ENCODE results near the gene STAG1. TPM values are rescaled to one million over a fixed set of nuclear protein-coding genes. Genes with fewer than 3 reads are reported as not detected.

Gene STAG1
- total RNA-seq, 5 donors from 2014 or later (not counting 1 experiment from before 2014, with no cell fraction given), result 38.9 to 52.5 (median 42.7) TPM

- no peak for ATAC-seq (replicated peaks in 1 of 4)
- no CpG with 5 or more reads among the region's 1 CpG for WGBS (ENCODE audit: insufficient coverage)
Observed at GRCh38 chr3:136351351-136351750, 400.8 kb downstream of the STAG1 start.

GRCh38 chr3:136350557-136350956, 401.6 kb downstream of the STAG1 start:
- no peaks in the 10 kb centered on the region for H3K27me3 Mint-ChIP-seq
- Histone ChIP-seq H3K4me3 (ENCODE audit: control insufficient read depth in 1 of 2, extremely low read depth in 1 of 2, low read length in 1 of 2) (no peak overlapping the region), H3K27me3 (replicated peaks in 1 of 2; ENCODE audit: control insufficient read depth in 2 of 2, extremely low read depth in 1 of 2, insufficient read depth in 2 of 2, low read length in 1 of 2) (no peaks in the 10 kb centered on the region), H3K4me1 (ENCODE audit: control insufficient read depth in 1 of 2, extremely low read depth in 1 of 2, insufficient read depth in 2 of 2, low read length in 2 of 2) (no peaks in the 10 kb centered on the region), H3K27ac (ENCODE audit: low read length) (no peak overlapping the region), H3K9me3 (no peaks in the 10 kb centered on the region), H3K36me3 (ENCODE audit: control insufficient read depth in 2 of 2, extremely low read depth in 1 of 2, insufficient read depth in 1 of 2, low read length in 1 of 2) (peaks cover 0 to 33% of the 10 kb centered on the region in 2 donors)
- DNase-seq, result no peak
- peaks cover 19% of the 10 kb centered on the region for H3K36me3 Mint-ChIP-seq
- WGBS (ENCODE audit: insufficient coverage), result no CpG with 5 or more reads among the region's 2 CpGs
- H3K4me1 Mint-ChIP-seq, result peaks cover under 1 to 7% (median 7%) of the 10 kb centered on the region in 3 donors
- H3K9me3 Mint-ChIP-seq, result peaks cover 0 to 3% (median 1%) of the 10 kb centered on the region in 3 donors
- ChIA-PET POLR2A (no interaction called here), CTCF (interaction anchor here in 1 of 2 donors (1.0 kb wide), 1 partner anchor 15 kb away, joined by 3 read pairs; no protein-coding TSS in a partner anchor)
- H3K27ac Mint-ChIP-seq, result no peak overlapping the region
- no peak for ATAC-seq (replicated peaks in 1 of 4)
- H3K4me3 Mint-ChIP-seq, result no peak overlapping the region

More at GRCh38 chr3:136351351-136351750, 400.8 kb downstream of the STAG1 start:
- H3K4me1 ChIP-seq (ENCODE audit: control insufficient read depth in 1 of 2, extremely low read depth in 1 of 2, insufficient read depth in 2 of 2, low read length in 2 of 2), result no peaks in the 10 kb centered on the region
- Mint-ChIP-seq H3K9me3 (peaks cover 0 to 8% (median 7%) of the 10 kb centered on the region in 3 donors), H3K27me3 (no peaks in the 10 kb centered on the region), H3K27ac (no peak overlapping the region), H3K4me3 (no peak overlapping the region), H3K36me3 (peaks cover 23% of the 10 kb centered on the region), H3K4me1 (peaks cover 2 to 7% (median 7%) of the 10 kb centered on the region in 3 donors)
- no peaks in the 10 kb centered on the region for H3K27me3 ChIP-seq (replicated peaks in 1 of 2; ENCODE audit: control insufficient read depth in 2 of 2, extremely low read depth in 1 of 2, insufficient read depth in 2 of 2, low read length in 1 of 2)
- DNase-seq, result no peak
- H3K36me3 ChIP-seq (ENCODE audit: control insufficient read depth in 2 of 2, extremely low read depth in 1 of 2, insufficient read depth in 1 of 2, low read length in 1 of 2), result peaks cover 0 to 29% of the 10 kb centered on the region in 2 donors
- CTCF ChIA-PET, result interaction anchor here (0.6 to 1.0 kb wide), 3 partner anchors 14 to 205 kb away, joined by 3 read pairs; no protein-coding TSS in a partner anchor
- H3K9me3 ChIP-seq, result no peaks in the 10 kb centered on the region
- no peak overlapping the region for H3K4me3 ChIP-seq (ENCODE audit: control insufficient read depth in 1 of 2, extremely low read depth in 1 of 2, low read length in 1 of 2)
- POLR2A ChIA-PET, result interaction anchor here in 1 of 2 donors (0.6 kb wide), 1 partner anchor 176 kb away, joined by 3 read pairs; no protein-coding TSS in a partner anchor
- no peak overlapping the region for H3K27ac ChIP-seq (ENCODE audit: low read length)

DNA sequence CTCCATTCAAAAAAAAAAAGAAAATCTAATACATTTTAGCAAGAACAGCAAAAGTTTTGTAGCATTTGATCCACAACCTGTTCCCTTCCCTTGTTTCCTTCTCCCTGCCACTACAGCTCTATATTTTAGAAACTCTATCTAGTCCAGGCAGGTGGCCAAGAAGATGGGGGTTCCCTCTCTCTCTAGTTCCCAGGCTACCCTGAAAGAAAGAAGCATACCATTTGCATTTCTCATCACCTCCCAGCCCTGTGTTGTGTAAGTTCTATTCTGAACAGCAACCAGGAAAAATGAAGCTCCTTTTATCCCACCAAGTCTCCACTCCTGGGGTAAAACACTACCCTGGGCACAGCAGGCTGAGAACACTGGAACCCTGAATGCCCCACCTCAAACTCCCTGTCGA, 402.0 kb downstream of the STAG1 start:
- Histone ChIP-seq H3K4me1 (ENCODE audit: control insufficient read depth in 1 of 2, extremely low read depth in 1 of 2, insufficient read depth in 2 of 2, low read length in 2 of 2) (no peaks in the 10 kb centered on the region), H3K4me3 (ENCODE audit: control insufficient read depth in 1 of 2, extremely low read depth in 1 of 2, low read length in 1 of 2) (no peak overlapping the region), H3K9me3 (no peaks in the 10 kb centered on the region), H3K27me3 (replicated peaks in 1 of 2; ENCODE audit: control insufficient read depth in 2 of 2, extremely low read depth in 1 of 2, insufficient read depth in 2 of 2, low read length in 1 of 2) (no peaks in the 10 kb centered on the region), H3K27ac (ENCODE audit: low read length) (no peak overlapping the region), H3K36me3 (ENCODE audit: control insufficient read depth in 2 of 2, extremely low read depth in 1 of 2, insufficient read depth in 1 of 2, low read length in 1 of 2) (peaks cover 0 to 33% of the 10 kb centered on the region in 2 donors)
- peaks cover 17% of the 10 kb centered on the region for H3K36me3 Mint-ChIP-seq
- peaks cover 0 to 7% (median 7%) of the 10 kb centered on the region in 3 donors for H3K4me1 Mint-ChIP-seq
- H3K27me3 Mint-ChIP-seq, result no peaks in the 10 kb centered on the region
- ChIA-PET POLR2A (interaction anchor here (0.6 kb wide), 2 partner anchors 81 to 115 kb away, joined by 3 to 4 read pairs; no protein-coding TSS in a partner anchor), CTCF (no interaction called here)
- no peaks in the 10 kb centered on the region for H3K9me3 Mint-ChIP-seq
- ATAC-seq (replicated peaks in 1 of 4) (no peak), DNase-seq (no peak)
- WGBS (ENCODE audit: insufficient coverage), result no CpG with 5 or more reads among the region's 1 CpG
- H3K27ac Mint-ChIP-seq, result no peak overlapping the region
- no peak overlapping the region for H3K4me3 Mint-ChIP-seq

DNA sequence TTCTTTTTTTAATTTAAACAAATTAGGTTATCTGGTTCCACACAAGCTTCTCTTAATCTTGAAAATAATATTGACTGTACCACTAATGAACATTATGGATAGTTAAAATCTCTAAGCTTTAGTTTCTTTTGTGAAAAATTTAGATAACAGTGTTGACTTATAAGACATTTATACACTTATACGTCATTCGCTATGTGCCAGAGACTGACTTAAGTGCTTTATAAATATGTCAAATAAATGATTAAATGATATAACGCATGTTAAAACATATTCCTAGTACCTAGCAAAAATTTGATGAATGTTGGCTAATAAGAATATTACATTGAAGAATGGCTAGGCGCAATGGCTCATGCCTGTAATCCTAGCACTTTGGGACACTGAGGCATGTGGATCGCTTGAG, 405.7 kb downstream of the STAG1 start:
- ATAC-seq (replicated peaks in 1 of 4) (no peak), DNase-seq (no peak)
- ChIA-PET CTCF (interaction anchor here (0.5 to 0.7 kb wide), 2 partner anchors 46 to 251 kb away, joined by 5 to 7 read pairs; no protein-coding TSS in a partner anchor), POLR2A (no interaction called here)
- no peaks in the 10 kb centered on the region for H3K27me3 Mint-ChIP-seq
- WGBS (ENCODE audit: insufficient coverage), result 100% methylated on average over 2 of the region's 5 CpGs
- no peaks in the 10 kb centered on the region for H3K4me1 Mint-ChIP-seq
- no peaks in the 10 kb centered on the region for H3K9me3 ChIP-seq
- no peak overlapping the region for H3K4me3 ChIP-seq (ENCODE audit: control insufficient read depth in 1 of 2, extremely low read depth in 1 of 2, low read length in 1 of 2)
- H3K36me3 ChIP-seq (ENCODE audit: control insufficient read depth in 2 of 2, extremely low read depth in 1 of 2, insufficient read depth in 1 of 2, low read length in 1 of 2), result peaks cover 6 to 48% of the 10 kb centered on the region in 2 donors
- H3K27ac Mint-ChIP-seq, result no peak overlapping the region
- peaks cover 32% of the 10 kb centered on the region for H3K36me3 Mint-ChIP-seq
- H3K27me3 ChIP-seq (replicated peaks in 1 of 2; ENCODE audit: control insufficient read depth in 2 of 2, extremely low read depth in 1 of 2, insufficient read depth in 2 of 2, low read length in 1 of 2), result no peaks in the 10 kb centered on the region
- H3K4me3 Mint-ChIP-seq, result no peak overlapping the region
- no peaks in the 10 kb centered on the region for H3K9me3 Mint-ChIP-seq
- H3K27ac ChIP-seq (ENCODE audit: low read length), result no peak overlapping the region
- H3K4me1 ChIP-seq (ENCODE audit: control insufficient read depth in 1 of 2, extremely low read depth in 1 of 2, insufficient read depth in 2 of 2, low read length in 2 of 2), result no peaks in the 10 kb centered on the region

GRCh38 chr3:136343873-136344555, 408.2 kb downstream of the STAG1 start:
- no peak overlapping the region for H3K27ac ChIP-seq (ENCODE audit: low read length)
- DNase-seq (no peak), ATAC-seq (replicated peaks in 1 of 4) (no peak)
- CTCF ChIA-PET, result no interaction called here
- Mint-ChIP-seq H3K9me3 (no peaks in the 10 kb centered on the region), H3K4me1 (no peaks in the 10 kb centered on the region), H3K27ac (peak overlapping the region in 1 of 2 donors; percentile 61), H3K4me3 (no peak overlapping the region), H3K27me3 (no peaks in the 10 kb centered on the region), H3K36me3 (peaks cover 45% of the 10 kb centered on the region)
- H3K9me3 ChIP-seq, result no peaks in the 10 kb centered on the region
- H3K27me3 ChIP-seq (replicated peaks in 1 of 2; ENCODE audit: control insufficient read depth in 2 of 2, extremely low read depth in 1 of 2, insufficient read depth in 2 of 2, low read length in 1 of 2), result no peaks in the 10 kb centered on the region
- H3K36me3 ChIP-seq (ENCODE audit: control insufficient read depth in 2 of 2, extremely low read depth in 1 of 2, insufficient read depth in 1 of 2, low read length in 1 of 2), result peaks cover 6 to 41% of the 10 kb centered on the region in 2 donors
- H3K4me3 ChIP-seq (ENCODE audit: control insufficient read depth in 1 of 2, extremely low read depth in 1 of 2, low read length in 1 of 2), result no peak overlapping the region
- no CpG with 5 or more reads among the region's 5 CpGs for WGBS (ENCODE audit: insufficient coverage)
- H3K4me1 ChIP-seq (ENCODE audit: control insufficient read depth in 1 of 2, extremely low read depth in 1 of 2, insufficient read depth in 2 of 2, low read length in 2 of 2), result no peaks in the 10 kb centered on the region
- POLR2A ChIA-PET, result no interaction called here

DNA sequence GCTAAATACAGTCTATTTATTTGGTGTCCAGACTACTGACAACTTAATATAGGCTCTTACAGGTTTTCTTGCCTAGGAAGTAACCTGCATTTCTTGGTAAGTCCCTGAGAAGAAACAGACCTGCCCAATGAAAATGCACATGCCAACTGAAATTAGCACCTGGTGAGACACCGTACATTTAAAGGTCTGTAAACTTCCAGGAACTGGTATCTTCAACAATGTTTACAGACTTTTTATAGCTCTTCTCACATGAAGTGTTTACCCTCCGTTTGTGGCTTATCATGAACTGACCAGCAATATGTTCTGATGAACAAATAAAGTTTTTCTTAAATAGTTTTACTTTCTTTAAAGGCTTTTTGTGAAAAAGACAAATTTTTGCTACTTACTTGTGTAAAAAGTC, 408.7 kb downstream of the STAG1 start:
- no peaks in the 10 kb centered on the region for H3K4me1 ChIP-seq (ENCODE audit: control insufficient read depth in 1 of 2, extremely low read depth in 1 of 2, insufficient read depth in 2 of 2, low read length in 2 of 2)
- no peak overlapping the region for H3K27ac ChIP-seq (ENCODE audit: low read length)
- H3K36me3 ChIP-seq (ENCODE audit: control insufficient read depth in 2 of 2, extremely low read depth in 1 of 2, insufficient read depth in 1 of 2, low read length in 1 of 2), result peaks cover 6 to 39% of the 10 kb centered on the region in 2 donors

More for the DNA sequence above, 408.7 kb downstream of the STAG1 start:
- DNase-seq, result no peak
- Mint-ChIP-seq H3K27me3 (no peaks in the 10 kb centered on the region), H3K27ac (peak overlapping the region in 1 of 2 donors; percentile 61), H3K4me3 (no peak overlapping the region), H3K4me1 (no peaks in the 10 kb centered on the region), H3K9me3 (no peaks in the 10 kb centered on the region), H3K36me3 (peaks cover 46% of the 10 kb centered on the region)
- no peak overlapping the region for H3K4me3 ChIP-seq (ENCODE audit: control insufficient read depth in 1 of 2, extremely low read depth in 1 of 2, low read length in 1 of 2)
- CTCF ChIA-PET, result interaction anchor here in 1 of 2 donors (0.5 kb wide), 1 partner anchor 26 kb away, joined by 3 read pairs; no protein-coding TSS in a partner anchor
- no peaks in the 10 kb centered on the region for H3K9me3 ChIP-seq
- no peaks in the 10 kb centered on the region for H3K27me3 ChIP-seq (replicated peaks in 1 of 2; ENCODE audit: control insufficient read depth in 2 of 2, extremely low read depth in 1 of 2, insufficient read depth in 2 of 2, low read length in 1 of 2)
- no peak for ATAC-seq (replicated peaks in 1 of 4)
- WGBS (ENCODE audit: insufficient coverage), result no CpG with 5 or more reads among the region's 2 CpGs
- POLR2A ChIA-PET, result interaction anchor here in 1 of 2 donors (0.7 kb wide), 1 partner anchor 68 kb away, joined by 3 read pairs; no protein-coding TSS in a partner anchor

Measured in T-cell (primary cell).